ENCODE results near the gene ARGFX.
"Not testable (repeated sequence)": the region's sequence is repeated elsewhere in the genome, so short reads cannot be mapped to it uniquely, and the experiment has no call there.

Gene ARGFX

DNA sequence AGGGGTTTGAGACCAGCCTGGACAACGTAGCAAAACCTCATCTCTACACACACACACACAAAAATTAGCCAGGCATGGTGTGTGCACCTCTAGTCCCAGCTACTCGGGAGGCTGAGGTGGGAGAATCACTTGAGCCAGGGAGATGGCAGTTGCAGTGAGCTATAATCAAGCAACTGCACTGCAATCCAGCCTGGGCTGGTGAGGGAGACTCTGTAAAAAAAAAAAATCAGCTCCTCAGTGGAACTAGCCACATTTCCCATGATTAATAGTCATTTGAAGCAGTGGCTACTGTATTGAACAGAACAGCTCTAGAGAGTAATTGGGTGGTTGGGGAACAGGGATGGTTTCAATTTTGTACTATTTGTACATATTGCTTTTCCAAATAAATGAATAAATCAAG, 13.9 kb downstream of the ARGFX start:
- Mint-ChIP-seq H3K4me1 (ENCODE audit: low read depth) (no peaks in the 10 kb centered on the region), H3K36me3 (ENCODE audit: low read depth) (no peaks in the 10 kb centered on the region), H3K9me3 (no peaks in the 10 kb centered on the region), H3K27me3 (peaks cover 11% of the 10 kb centered on the region), H3K4me3 (no peak overlapping the region), H3K27ac (no peak overlapping the region)
- intact Hi-C loops (cut with micrococcal nuclease), result no loop called here

DNA sequence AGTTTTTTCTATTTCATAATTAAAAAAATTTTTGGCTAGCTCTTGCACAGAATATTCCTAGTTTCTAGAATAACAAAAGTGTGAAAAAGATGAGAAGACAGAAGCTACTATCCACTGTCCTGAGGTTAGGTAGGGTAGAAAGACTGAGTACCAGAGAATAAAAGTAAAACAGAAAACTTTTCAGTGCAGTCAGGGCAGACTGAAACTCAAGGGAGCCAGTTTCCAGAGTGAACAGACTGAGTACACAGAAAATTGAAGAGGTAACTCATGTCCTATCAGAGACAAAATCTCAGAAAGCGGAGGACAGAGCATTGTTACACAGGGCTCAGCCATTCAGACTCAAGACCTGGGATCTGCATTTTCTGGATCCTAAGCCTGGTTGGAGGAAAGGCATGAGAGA, 16.7 kb downstream of the ARGFX start:
- intact Hi-C loops (cut with micrococcal nuclease), result no loop called here
- Mint-ChIP-seq H3K4me3 (no peak overlapping the region), H3K27me3 (peaks cover 11% of the 10 kb centered on the region), H3K9me3 (no peaks in the 10 kb centered on the region), H3K4me1 (ENCODE audit: low read depth) (no peaks in the 10 kb centered on the region), H3K36me3 (ENCODE audit: low read depth) (no peaks in the 10 kb centered on the region), H3K27ac (no peak overlapping the region)

DNA sequence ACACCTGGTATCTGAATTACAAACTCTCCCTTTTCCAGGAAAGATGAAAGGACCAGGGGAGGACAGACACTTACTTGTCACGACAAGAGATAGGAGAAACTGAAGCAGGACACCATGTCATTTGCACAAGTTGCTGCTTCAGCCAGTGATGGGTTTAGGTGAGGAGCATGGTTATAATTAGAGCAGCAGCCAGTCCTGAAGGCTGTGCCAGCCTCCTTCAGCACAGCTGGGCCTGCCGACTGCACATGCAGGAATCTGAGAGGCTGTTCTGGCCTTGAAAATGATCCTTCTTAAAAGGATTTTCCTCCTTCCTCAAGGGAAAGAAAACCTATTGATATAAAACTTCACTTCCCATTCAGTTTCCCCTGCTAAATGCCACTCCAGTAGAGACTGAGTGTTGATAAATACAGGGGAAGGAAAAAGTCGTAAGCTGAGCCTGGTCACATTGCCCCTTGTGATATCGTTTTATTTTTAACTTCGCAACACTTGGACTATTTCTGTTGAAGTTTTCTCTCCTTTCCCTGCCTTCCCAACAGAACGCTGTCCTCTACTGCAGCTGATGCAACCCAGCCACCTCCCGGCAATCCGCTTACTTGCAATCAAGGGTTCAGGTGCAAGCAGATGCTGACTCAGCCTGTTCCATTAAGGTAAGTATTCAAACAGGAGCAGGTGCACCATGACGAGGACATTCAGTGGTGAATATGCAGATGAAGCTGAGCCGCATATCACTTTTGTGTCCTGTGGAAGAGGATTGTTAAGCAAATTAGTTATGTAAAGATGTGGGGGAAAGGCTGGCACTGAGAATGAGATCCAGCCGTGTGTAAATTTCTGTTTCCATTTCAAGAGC, 25.3 kb downstream of the ARGFX start, which contains the start of gene FBXO40:
TSS of gene FBXO40 (plus strand) at position 524 of the 847 bp plus-strand sequence. CDS start 27,197 bp downstream, outside the sequence.
- Mint-ChIP-seq H3K27me3 (no peaks in the 10 kb centered on the region), H3K27ac (no peak within 1 kb of the TSS), H3K4me3 (no peak within 1 kb of the TSS), H3K36me3 (ENCODE audit: low read depth) (no peaks in the 10 kb centered on the region), H3K9me3 (no peaks in the 10 kb centered on the region), H3K4me1 (ENCODE audit: low read depth) (no peaks in the 10 kb centered on the region)
- intact Hi-C loops (cut with micrococcal nuclease), result no loop called here

DNA sequence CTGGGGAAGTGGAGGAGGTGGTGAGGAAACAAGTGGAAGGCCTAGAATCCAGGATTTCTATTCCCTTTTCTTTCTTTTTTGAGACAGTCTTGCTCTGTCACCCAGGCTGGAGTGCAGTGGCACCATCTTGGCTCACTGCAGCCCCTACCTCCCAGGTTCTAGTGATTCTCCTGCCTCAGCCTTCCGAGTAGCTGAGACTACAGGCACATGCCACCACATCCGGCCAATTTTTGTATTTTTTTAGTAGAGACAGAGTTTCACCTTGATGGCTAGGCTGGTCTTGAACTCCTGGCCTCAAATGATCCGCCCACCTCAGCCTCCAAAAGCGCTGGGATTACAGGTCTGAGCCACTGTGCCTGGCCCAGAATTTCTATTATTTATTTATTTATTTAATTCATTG, 26.1 kb downstream of the ARGFX start:
- H3K27ac Mint-ChIP-seq; H3K4me1 Mint-ChIP-seq (ENCODE audit: low read depth); H3K36me3 Mint-ChIP-seq (ENCODE audit: low read depth); H3K4me3 Mint-ChIP-seq; H3K9me3 Mint-ChIP-seq; intact Hi-C loops (cut with micrococcal nuclease); H3K27me3 Mint-ChIP-seq: not testable (repeated sequence)

DNA sequence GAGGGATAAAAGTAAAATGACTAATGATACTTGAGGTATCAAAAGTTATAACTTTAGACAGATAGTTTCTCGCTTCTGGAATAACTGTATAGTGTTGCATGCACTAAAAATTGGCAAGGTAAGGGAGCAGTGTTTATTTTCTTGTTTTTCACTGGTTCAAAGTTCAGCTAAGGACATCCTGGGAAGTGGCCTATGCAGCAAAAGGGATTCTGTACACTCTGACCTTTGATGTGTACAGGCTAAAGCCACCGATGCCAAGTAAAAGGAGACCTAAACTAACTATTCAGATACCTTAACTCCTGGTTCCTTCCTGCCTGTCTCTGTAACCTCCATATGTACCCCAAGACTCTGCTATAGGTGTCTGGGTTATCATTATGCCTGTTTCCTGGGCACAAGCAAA, 27.1 kb downstream of the ARGFX start:
- H3K27ac Mint-ChIP-seq, result no peak overlapping the region
- H3K27me3 Mint-ChIP-seq, result no peaks in the 10 kb centered on the region
- H3K36me3 Mint-ChIP-seq (ENCODE audit: low read depth), result no peaks in the 10 kb centered on the region
- H3K9me3 Mint-ChIP-seq, result no peaks in the 10 kb centered on the region
- H3K4me3 Mint-ChIP-seq, result no peak overlapping the region
- intact Hi-C loops (cut with micrococcal nuclease), result no loop called here
- H3K4me1 Mint-ChIP-seq (ENCODE audit: low read depth), result no peaks in the 10 kb centered on the region

DNA sequence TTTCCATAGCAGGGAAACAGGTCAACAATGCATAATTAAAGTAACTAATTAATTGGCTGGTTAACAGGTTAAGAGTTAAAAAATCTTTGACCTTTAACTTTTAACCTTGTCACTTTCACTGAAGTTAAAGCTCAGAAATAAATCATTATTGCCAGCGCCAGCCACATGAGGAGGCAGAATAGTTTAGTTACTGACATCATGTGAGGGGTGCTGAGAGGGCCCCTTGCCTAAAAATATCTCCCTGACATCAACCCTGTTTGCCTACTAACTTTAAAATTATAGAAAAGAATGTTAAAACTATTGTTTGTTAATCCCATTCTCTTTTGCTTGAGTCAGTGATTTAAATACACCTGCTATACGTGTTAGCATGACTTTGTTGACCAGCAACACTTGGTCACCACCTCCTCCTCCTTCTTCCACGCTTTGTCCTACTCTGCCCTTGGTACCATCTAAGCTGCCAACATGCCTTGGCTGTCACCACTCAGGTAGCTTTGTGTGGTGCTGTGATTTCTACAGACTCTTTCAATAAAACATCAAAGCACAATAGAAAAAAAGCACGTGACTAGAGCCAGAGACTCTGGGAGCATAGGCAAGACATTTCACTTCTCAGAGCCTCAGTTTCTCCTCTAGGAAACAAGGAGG, 28.1 kb downstream of the ARGFX start:
- H3K9me3 Mint-ChIP-seq, result no peaks in the 10 kb centered on the region
- no peaks in the 10 kb centered on the region for H3K36me3 Mint-ChIP-seq (ENCODE audit: low read depth)
- H3K27me3 Mint-ChIP-seq, result no peaks in the 10 kb centered on the region
- H3K4me1 Mint-ChIP-seq (ENCODE audit: low read depth), result no peaks in the 10 kb centered on the region
- no peak overlapping the region for H3K4me3 Mint-ChIP-seq
- H3K27ac Mint-ChIP-seq, result no peak overlapping the region
- intact Hi-C loops (cut with micrococcal nuclease), result no loop called here

DNA sequence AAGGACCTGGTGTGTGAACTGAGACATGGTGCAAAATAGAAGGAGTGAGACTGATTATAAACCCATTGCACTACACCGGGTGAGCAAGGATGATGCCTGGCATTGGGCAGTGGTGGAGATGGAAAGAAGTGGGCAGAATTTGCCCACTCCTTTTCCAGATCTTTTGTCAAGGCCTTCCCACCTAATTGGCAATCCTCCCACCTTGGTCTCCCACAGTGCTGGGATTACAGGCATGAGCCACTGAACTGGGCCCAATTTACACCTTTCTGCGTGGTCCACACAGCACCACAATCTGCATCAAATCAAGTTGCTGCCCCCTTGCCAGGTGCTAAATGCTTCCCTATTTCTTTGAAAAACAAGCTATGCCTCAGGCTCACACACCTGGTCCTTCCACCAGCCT, 30.8 kb downstream of the ARGFX start:
- Mint-ChIP-seq H3K27ac (no peak overlapping the region), H3K36me3 (ENCODE audit: low read depth) (no peaks in the 10 kb centered on the region), H3K4me3 (no peak overlapping the region), H3K27me3 (no peaks in the 10 kb centered on the region), H3K4me1 (ENCODE audit: low read depth) (no peaks in the 10 kb centered on the region), H3K9me3 (no peaks in the 10 kb centered on the region)
- intact Hi-C loops (cut with micrococcal nuclease), result no loop called here

DNA sequence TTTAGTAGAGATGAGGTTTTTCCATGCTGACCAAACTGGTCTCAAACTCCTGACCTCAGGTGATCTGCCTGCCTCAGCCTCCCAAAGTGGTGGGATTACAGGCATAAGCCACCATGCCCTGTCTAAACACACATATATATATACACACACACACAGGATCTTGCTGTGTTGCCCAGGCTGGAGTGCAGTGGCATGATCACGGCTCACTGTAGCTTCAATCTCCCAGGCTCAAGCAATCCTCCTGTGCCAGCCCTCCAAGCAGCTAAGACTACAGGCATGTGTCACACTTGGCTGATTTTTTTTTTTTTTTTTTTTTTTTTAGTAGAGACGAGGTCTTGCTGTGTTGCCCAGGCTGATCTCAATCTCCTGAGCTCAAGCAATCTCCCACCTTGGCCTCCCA, 32.2 kb downstream of the ARGFX start:
- H3K36me3 Mint-ChIP-seq (ENCODE audit: low read depth); H3K4me3 Mint-ChIP-seq; H3K9me3 Mint-ChIP-seq; H3K27ac Mint-ChIP-seq; H3K4me1 Mint-ChIP-seq (ENCODE audit: low read depth); intact Hi-C loops (cut with micrococcal nuclease); H3K27me3 Mint-ChIP-seq: not testable (repeated sequence)

DNA sequence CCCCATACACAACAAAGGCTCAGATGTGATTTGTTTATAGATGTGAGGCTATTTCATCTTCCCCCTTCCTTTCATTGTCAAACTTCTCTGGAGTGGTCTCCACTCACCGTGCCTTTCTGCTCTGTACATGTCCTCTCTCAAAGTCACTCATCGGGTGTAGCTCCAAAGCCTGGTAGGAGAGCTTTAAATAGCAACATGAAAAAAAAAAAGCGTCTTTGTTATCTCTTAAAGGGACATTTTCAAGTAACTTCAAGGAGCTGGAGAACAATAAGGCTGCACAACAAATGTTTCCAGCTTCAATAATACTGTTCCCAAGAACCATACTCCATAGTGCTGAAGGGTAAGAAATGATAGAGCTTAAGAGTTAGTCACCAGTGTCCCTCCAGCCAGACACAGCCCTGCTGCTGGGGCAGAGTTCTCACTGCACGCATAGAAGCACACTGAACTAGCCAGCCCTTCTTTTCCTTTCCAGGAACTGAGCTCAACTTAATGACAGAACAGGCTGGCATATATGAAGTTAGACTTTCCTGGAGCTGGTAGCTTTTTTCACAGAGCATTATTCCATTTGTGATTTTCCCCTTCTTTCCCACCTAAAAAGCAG, 33.6 kb downstream of the ARGFX start:
- Mint-ChIP-seq H3K36me3 (ENCODE audit: low read depth) (no peaks in the 10 kb centered on the region), H3K9me3 (no peaks in the 10 kb centered on the region), H3K27me3 (no peaks in the 10 kb centered on the region), H3K27ac (no peak overlapping the region), H3K4me3 (no peak overlapping the region), H3K4me1 (ENCODE audit: low read depth) (no peaks in the 10 kb centered on the region)
- intact Hi-C loops (cut with micrococcal nuclease), result no loop called here

DNA sequence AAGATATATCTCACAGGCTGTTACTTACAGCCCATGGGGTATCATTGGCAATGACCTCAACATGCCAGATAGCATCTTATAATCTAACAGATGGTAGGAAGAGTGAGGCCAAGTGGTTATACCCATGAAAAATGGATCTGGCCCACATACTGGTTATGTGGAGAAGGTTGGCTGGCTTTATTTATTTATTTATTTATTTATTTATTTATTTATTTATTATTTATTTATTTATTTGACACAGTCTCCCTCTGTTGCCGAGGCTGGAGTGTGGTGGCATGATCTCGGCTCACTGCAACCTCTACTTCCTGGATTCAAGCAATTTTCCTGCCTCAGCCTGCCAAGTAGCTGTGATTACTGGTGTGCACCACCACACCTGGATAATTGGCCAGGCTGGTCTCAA, 37.0 kb downstream of the ARGFX start:
- no peak overlapping the region for H3K27ac Mint-ChIP-seq
- no peaks in the 10 kb centered on the region for H3K27me3 Mint-ChIP-seq
- no peak overlapping the region for H3K4me3 Mint-ChIP-seq
- no peaks in the 10 kb centered on the region for H3K36me3 Mint-ChIP-seq (ENCODE audit: low read depth)
- H3K9me3 Mint-ChIP-seq, result no peaks in the 10 kb centered on the region
- intact Hi-C loops (cut with micrococcal nuclease), result no loop called here
- H3K4me1 Mint-ChIP-seq (ENCODE audit: low read depth), result no peaks in the 10 kb centered on the region

DNA sequence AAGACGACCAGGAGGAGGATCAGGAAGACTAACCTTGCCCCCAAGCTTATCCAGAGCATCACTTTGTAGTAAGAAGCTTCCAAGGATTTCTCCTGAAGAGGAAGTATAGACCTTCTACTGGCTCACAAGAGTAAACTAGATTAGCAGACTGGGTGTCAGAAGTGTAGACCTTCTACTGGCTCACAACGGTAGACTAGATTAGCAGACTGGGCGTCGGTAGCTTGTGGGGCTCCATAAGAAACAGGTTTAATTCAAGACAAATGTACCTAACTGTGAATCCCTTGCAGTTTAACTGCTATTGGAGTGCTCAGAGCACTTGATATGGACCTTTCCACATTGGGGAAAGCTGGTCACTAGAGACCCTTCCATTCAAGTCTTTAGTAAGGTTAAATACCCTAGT, 38.4 kb downstream of the ARGFX start:
- H3K4me3 Mint-ChIP-seq, result no peak overlapping the region
- no peaks in the 10 kb centered on the region for H3K9me3 Mint-ChIP-seq
- no peaks in the 10 kb centered on the region for H3K36me3 Mint-ChIP-seq (ENCODE audit: low read depth)
- intact Hi-C loops (cut with micrococcal nuclease), result no loop called here
- H3K27me3 Mint-ChIP-seq, result no peaks in the 10 kb centered on the region
- H3K4me1 Mint-ChIP-seq (ENCODE audit: low read depth), result no peaks in the 10 kb centered on the region
- H3K27ac Mint-ChIP-seq, result no peak overlapping the region
